ENCODE results near the gene FBLN1.

GRCh38 chr22:45527456-45527855 is 24.8 kb downstream of the FBLN1 start:
- TF ChIP-seq EZH2 (IDR thresholded peaks at IDR 0.05; ENCODE audit: low read depth) (no peak), CTCF (conservative IDR thresholded peaks at IDR 0.05) (no peak)

Measured in PC-9 (cell line).